NCI-H774 (cell line): ENCODE data around the gene MRPL44.
"Not testable (repeated sequence)": the region's sequence is repeated elsewhere in the genome, so short reads cannot be mapped to it uniquely, and the experiment has no call there.

Source experiments
- DNase-seq: peaks from one replicate; lab custom pipeline; 2025; lab: John Stamatoyannopoulos, UW

The MRPL44 gene

GRCh38 chr2:223971731-223972130 is 14.5 kb downstream of the MRPL44 start:
- DNase-seq, result no peak

- no peak for DNase-seq
Observed at GRCh38 chr2:223972656-223973102, 15.4 kb downstream of the MRPL44 start.

- DNase-seq, result no peak
Observed at GRCh38 chr2:223973606-223974005, 16.3 kb downstream of the MRPL44 start.

- no peak for DNase-seq
Observed at GRCh38 chr2:223976635-223977226, 19.5 kb downstream of the MRPL44 start.

GRCh38 chr2:223978451-223978850 is 21.2 kb downstream of the MRPL44 start:
- DNase-seq, result no peak

GRCh38 chr2:223979730-223980396 is 22.6 kb downstream of the MRPL44 start:
- no peak for DNase-seq

GRCh38 chr2:223980397-223980735 is 23.1 kb downstream of the MRPL44 start:
- no peak for DNase-seq

- DNase-seq, result no peak
Observed at GRCh38 chr2:223980803-223981202, 23.5 kb downstream of the MRPL44 start.

- DNase-seq, result no peak
Observed at GRCh38 chr2:223981241-223981640, 24.0 kb downstream of the MRPL44 start.

GRCh38 chr2:223989206-223989855 is 32.1 kb downstream of the MRPL44 start:
- no peak for DNase-seq

- no peak for DNase-seq
Observed at GRCh38 chr2:223989856-223990232, 32.6 kb downstream of the MRPL44 start.

- DNase-seq, result no peak
Observed at GRCh38 chr2:223991611-223992010, 34.3 kb downstream of the MRPL44 start.

- peak; percentile 61 for DNase-seq
Observed at GRCh38 chr2:223993634-223994232, 36.5 kb downstream of the MRPL44 start.

GRCh38 chr2:223994562-223995162 is 37.4 kb downstream of the MRPL44 start:
- DNase-seq, result no peak

GRCh38 chr2:223995569-223995968 is 38.3 kb downstream of the MRPL44 start:
- DNase-seq, result no peak

- no peak for DNase-seq
Observed at GRCh38 chr2:223996391-223996790, 39.1 kb downstream of the MRPL44 start.

GRCh38 chr2:223997938-223998337 is 40.7 kb downstream of the MRPL44 start:
- no peak for DNase-seq

GRCh38 chr2:223998948-223999347 is 41.7 kb downstream of the MRPL44 start:
- no peak for DNase-seq

- DNase-seq, result no peak
Observed at GRCh38 chr2:223999862-224000261, 42.6 kb downstream of the MRPL44 start.

GRCh38 chr2:224000662-224001061 is 43.4 kb downstream of the MRPL44 start:
- not testable (repeated sequence) for DNase-seq

- DNase-seq, result no peak
Observed at GRCh38 chr2:224004105-224004695, 46.9 kb downstream of the MRPL44 start.

GRCh38 chr2:224008702-224009261 is 51.5 kb downstream of the MRPL44 start:
- no peak for DNase-seq
